HL-60/S4 treated with retinoic acid at 250 ng/mL for 4 days and 3 days (cell line): Measurements from ENCODE around the gene DGCR2.
"Not testable (repeated sequence)": the region's sequence is repeated elsewhere in the genome, so short reads cannot be mapped to it uniquely, and the experiment has no call there.

ENCODE experiments used
- in situ Hi-C: fragments of 300-500 bp; cut with MboI; formaldehyde crosslinking; loops from 2 replicates; pipeline ENCODE4 v1.7.0; 2022; ENCODE audit warnings: low sequenced_read_pairs

Gene DGCR2, protein sequence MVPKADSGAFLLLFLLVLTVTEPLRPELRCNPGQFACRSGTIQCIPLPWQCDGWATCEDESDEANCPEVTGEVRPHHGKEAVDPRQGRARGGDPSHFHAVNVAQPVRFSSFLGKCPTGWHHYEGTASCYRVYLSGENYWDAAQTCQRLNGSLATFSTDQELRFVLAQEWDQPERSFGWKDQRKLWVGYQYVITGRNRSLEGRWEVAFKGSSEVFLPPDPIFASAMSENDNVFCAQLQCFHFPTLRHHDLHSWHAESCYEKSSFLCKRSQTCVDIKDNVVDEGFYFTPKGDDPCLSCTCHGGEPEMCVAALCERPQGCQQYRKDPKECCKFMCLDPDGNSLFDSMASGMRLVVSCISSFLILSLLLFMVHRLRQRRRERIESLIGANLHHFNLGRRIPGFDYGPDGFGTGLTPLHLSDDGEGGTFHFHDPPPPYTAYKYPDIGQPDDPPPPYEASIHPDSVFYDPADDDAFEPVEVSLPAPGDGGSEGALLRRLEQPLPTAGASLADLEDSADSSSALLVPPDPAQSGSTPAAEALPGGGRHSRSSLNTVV

DNA sequence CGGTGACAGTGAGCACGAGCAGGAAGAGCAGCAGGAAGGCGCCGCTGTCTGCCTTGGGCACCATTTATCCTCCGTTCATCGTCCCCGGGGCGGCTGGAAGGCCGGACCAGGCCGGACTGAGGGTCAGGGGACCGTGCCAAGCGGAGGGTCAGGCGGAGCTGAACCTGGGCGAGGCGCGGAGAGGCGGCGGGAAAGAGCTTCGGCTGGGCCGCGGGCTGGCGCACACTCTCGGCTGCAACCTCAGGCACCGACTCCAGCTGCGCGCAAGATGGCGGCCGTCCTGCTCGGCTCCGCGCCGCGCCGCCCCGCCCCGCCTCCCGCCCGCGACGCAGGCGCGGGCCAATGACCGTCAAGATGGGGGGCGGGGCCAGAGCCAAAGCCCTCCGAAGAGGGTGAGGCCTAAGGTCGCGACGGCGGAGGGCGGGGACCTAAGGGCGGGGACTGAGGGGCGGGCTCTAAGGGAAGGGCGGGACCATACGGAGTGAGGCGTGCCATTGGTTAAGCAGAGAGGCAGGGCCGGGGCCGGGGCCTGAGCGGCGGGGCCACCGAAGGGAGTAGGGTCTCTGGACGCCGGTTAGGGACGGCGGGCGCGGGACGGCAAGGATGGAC, at the start of gene DGCR2:
Gene DGCR2 (minus strand): TSS at position 270 of the 609 bp plus-strand sequence. CDS start 206 bp downstream, at position 64.
- in situ Hi-C loops: no loop called here

- in situ Hi-C loops: no loop called here
Observed at GRCh38 chr22:19169947-19170318, 47.7 kb upstream of the DGCR2 start.

- in situ Hi-C loops: no loop called here
Observed at GRCh38 chr22:19169002-19169946, 47.1 kb upstream of the DGCR2 start.

GRCh38 chr22:19168088-19168890, 46.1 kb upstream of the DGCR2 start:
- in situ Hi-C loops: no loop called here

GRCh38 chr22:19167106-19167869, 45.1 kb upstream of the DGCR2 start:
- in situ Hi-C loops: no loop called here

DNA sequence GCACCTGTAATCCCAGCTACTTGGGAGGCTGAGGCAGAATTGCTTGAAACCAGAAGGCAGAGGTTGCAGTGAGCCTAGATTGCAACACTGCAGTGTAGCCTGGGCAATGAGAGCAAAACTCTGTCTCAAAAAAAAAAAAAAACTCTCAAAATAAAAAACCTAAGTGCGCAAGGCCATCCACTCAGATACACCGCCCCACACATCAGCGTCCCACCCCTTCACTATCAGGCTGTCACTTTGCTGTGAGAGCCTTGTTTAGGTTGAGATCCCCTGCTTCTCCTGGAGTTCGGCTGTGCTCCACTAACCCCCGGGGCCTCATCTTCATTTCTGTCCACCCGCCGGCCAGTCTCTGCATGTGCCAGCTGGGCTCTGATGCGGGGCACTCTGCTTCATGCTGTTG, 44.2 kb upstream of the DGCR2 start:
- in situ Hi-C loops: no loop called here

- in situ Hi-C loops: no loop called here
Observed at GRCh38 chr22:19164425-19164824, 42.2 kb upstream of the DGCR2 start.

DNA sequence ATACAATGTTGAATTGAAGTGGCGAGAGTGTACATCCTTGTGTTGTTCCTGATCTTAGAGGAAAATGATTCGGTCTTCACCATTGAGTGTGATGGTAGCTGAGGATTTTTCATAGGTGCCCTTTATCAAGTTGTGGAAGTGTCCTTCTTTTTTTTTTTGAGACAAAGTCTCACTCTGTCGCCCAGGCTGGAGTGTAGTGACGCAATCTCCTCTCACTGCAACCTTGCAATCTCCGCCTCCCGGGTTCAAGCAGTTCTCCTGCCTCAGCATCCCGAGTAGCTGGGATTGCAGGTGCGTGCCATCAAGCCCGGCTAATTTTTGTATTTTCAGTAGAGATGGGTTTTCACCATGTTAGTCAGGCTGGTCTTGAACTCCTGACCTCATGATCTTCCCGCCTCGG, 36.4 kb upstream of the DGCR2 start:
- in situ Hi-C loops: not testable (repeated sequence)

GRCh38 chr22:19156109-19156508, 33.9 kb upstream of the DGCR2 start:
- in situ Hi-C loops: not testable (repeated sequence)

DNA sequence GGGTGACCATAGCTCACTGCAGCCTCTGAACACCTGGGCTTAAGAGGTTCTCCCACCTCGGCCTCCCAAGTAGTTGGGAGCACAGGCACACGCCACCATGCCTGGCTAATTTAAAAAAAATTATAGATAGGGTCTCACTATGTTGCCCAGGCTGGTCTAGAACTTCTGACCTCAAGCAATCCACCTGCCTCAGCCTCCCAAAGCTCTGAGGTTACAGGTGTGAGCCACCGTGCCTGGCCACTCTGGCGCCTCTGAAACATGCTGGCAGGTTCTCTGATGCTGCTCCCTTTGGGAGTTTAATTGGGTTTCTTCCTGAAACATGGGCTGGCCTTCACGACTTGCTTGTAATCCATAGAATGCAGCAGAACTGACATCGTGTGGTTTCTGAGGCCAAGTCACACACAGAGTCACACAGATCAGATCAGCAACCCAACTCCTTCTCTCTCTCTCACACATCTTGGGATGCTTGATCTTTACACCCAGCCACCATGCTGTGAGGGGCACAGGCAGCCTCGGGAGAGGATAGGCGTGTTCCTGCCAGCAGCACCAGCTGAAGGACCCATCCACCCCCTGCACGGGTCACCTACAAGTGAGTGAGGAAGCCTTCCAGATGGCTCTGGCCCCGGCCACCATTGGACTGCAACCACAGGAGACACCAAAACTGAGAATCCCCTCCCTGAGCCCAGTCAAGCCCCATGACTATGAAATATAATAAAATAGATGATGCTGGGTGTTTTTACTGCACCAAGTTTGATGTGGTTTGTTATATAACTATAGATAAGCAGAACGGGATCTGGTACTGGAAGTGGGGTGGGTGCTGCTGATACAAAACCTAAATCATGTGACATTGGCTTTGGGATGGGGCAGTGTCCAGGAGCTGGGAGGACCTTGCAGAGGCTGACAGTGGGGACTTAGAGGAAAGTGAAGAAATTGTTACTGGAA, 31.0 kb upstream of the DGCR2 start:
- in situ Hi-C loops: no loop called here

- in situ Hi-C loops: no loop called here
Observed at GRCh38 chr22:19151329-19152191, 29.3 kb upstream of the DGCR2 start.

DNA sequence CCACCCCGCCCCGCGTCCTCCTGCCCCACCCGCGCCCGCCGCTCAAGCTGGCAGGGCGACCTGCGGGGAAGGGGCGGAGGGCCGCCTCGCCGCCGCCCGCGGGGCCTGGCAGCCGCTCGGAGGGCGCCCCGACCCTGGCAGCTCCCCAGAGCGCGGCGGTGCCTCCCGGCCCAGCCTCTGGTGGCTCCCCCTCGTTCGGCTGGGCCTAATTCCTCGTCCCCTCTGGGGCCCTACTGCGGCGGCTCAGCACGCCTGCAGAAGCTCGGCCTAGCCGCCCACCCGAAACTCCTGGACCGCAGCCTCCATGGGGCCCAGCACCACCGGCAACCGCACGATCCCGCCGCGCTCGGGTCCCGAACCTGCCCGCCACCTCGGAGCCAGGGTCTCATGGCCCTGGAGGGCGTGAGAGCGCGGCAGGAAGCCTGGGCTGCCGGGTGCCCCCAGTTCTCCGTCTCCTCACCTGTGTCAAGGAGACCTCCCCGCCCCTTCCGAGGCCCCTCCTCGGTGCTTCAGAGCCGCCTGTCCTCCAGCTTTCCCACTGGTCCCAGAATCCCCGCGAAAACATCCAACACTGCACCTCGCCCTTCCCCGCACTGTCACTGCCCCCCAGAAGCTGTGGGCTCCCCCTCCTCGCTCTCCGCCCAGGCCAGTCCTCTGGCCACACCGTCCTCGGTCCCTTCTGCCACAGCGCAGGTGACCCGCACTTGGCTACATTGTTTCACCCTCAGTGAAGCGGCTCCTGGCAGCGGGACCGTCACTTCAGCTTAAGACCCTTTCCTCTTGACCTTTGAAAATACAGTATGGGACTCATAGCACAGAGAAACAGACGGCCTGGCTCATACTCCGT, 28.5 kb upstream of the DGCR2 start:
- in situ Hi-C loops: no loop called here

DNA sequence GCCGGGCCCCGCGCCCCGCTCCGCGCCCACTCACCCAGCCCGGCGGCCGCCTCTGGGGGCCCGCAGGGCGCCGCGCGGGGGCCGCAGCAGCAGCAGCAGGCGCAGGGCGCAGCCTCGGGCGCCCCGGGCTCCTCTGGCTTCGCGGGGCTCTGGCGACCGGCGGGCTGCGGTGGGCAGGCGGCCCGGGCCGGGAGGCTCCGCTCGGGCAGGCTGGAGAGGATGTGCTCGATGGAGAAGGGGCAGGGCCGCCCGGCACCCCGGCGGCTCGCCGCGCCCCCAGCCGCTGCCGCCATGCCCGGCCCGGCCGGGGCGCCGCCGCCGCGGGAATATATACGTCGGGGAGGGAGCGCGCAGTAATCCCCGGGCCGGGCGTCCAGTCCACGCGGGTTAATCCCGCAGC, 27.8 kb upstream of the DGCR2 start, which contains the start of gene GSC2:
Gene GSC2 (minus strand): TSS at position 302 of the 400 bp plus-strand sequence. CDS start 9 bp downstream, at position 293.
- in situ Hi-C loops: no loop called here

GRCh38 chr22:19149047-19149883, 27.1 kb upstream of the DGCR2 start:
- in situ Hi-C loops: no loop called here

- in situ Hi-C loops: no loop called here
Observed at GRCh38 chr22:19148417-19149046, 26.3 kb upstream of the DGCR2 start.
